K562 (cell line): Measurements from ENCODE around the gene C1orf116. TPM values are rescaled to one million over a fixed set of nuclear protein-coding genes. Genes with fewer than 3 reads are reported as not detected.

Experiments used
- ARID4B ChIP-seq: sonication (generic); formaldehyde crosslinking; IDR thresholded peaks from 2 replicates; pipeline ENCODE4 v1.8.0; 2022; ENCODE audit warnings: mild to moderate bottlenecking, missing genetic modification reagents
- CBX8 ChIP-seq: fragments of 200-600 bp; sonication (generic); IDR thresholded peaks from 2 replicates; pipeline ENCODE4 v1.6.1; 2012; ENCODE audit warnings: borderline replicate concordance, mixed run types, low read depth, mild to moderate bottlenecking, moderate library complexity, mixed read lengths, low read length, control low read depth, inconsistent platforms; ENCODE audit not compliant: poor library complexity, severe bottlenecking; ENCODE audit errors: extremely low read depth
- CC2D1A ChIP-seq: fragments of 450-650 bp; IDR thresholded peaks from 2 replicates; pipeline ENCODE4 v1.6.1; 2017; ENCODE audit warnings: mild to moderate bottlenecking
- DMBX1 ChIP-seq: fragments of 250-450 bp; sonication (Bioruptor Pico); IDR thresholded peaks from 2 replicates; pipeline ENCODE4 v1.8.0; 2022; ENCODE audit warnings: inconsistent platforms, mild to moderate bottlenecking, moderate library complexity, borderline replicate concordance
- GTF2A2 ChIP-seq: IDR thresholded peaks from 2 replicates; pipeline ENCODE4 v1.6.1; 2016; ENCODE audit warnings: mild to moderate bottlenecking, missing genetic modification characterization, missing compliant biosample characterization
- HMG20A ChIP-seq: fragments of 450-650 bp; formaldehyde crosslinking; conservative IDR thresholded peaks from 2 replicates; pipeline ENCODE4 v1.4.0; 2020; ENCODE audit warnings: mild to moderate bottlenecking, mixed read lengths
- IRF2 ChIP-seq: sonication (generic); formaldehyde crosslinking; IDR thresholded peaks from 2 replicates; pipeline ENCODE4 v1.8.1; 2022; ENCODE audit warnings: mild to moderate bottlenecking, missing genetic modification reagents
- NFATC3 ChIP-seq: fragments of 450-650 bp; IDR thresholded peaks from 2 replicates; pipeline ENCODE4 v1.6.1; 2017; ENCODE audit warnings: mild to moderate bottlenecking
- SOX6 ChIP-seq: fragments of 450-650 bp; IDR thresholded peaks from 2 replicates; pipeline ENCODE4 v1.6.1; 2014; ENCODE audit warnings: mild to moderate bottlenecking
- XRCC4 ChIP-seq: IDR thresholded peaks from one replicate; pipeline ENCODE4 v1.6.1; 2011; ENCODE audit not compliant: insufficient read depth, insufficient read length; ENCODE audit errors: extremely low read depth
- ZBTB8A ChIP-seq: fragments of 450-650 bp; IDR thresholded peaks from 2 replicates; pipeline ENCODE4 v1.6.1; 2018; ENCODE audit warnings: mild to moderate bottlenecking, moderate library complexity; ENCODE audit not compliant: partially characterized antibody
- ZNF140 ChIP-seq: fragments of 250-450 bp; sonication (Bioruptor Pico); IDR thresholded peaks from 2 replicates; pipeline ENCODE4 v1.8.0; 2021; ENCODE audit warnings: moderate library complexity, mild to moderate bottlenecking, inconsistent platforms
- ZSCAN32 ChIP-seq: fragments of 450-650 bp; formaldehyde crosslinking; IDR thresholded peaks from 2 replicates; pipeline ENCODE4 v1.4.0; 2020; ENCODE audit warnings: mild to moderate bottlenecking, moderate library complexity
- polyA plus RNA-seq, 8 experiments: library from polyadenylated mRNA; depleted of rRNA in 4 of 8; stranded (reverse) in 5 of 8; unstranded in 3 of 8; fragments of >200 nt; fragmentation: Nextera tagmentation in 2 of 8; fragmentation: Illumina TruSeq in 1 of 8; extraction: Ambion mirVana in 2 of 8; extraction: Trizol in 1 of 8; gene quantifications; 2 replicates each; pipeline versions ENCODE4 v1.2.1 to v1.2.3, GENCODE V29; 2011 to 2014; ENCODE audit warnings: inconsistent platforms in 1 of 8, missing spikeins in 1 of 8
- total RNA-seq, 7 experiments: library from RNA; depleted of rRNA in 6 of 7; stranded (reverse); fragments of >200 nt in 6 of 7; fragmentation: Illumina TruSeq in 2 of 7; extraction: Trizol in 2 of 7; gene quantifications; 2 replicates each; pipeline versions ENCODE4 v1.2.1 to v1.2.3, GENCODE V29; 2011 to 2021; ENCODE audit warnings: low replicate concordance in 1 of 7
- TF ChIP-seq, protein P1 (sequence below): fragments of 150-350 bp; IDR thresholded peaks from 2 replicates; pipeline ENCODE4 v1.6.1; 2014; ENCODE audit warnings: low read depth, mild to moderate bottlenecking, low read length, borderline replicate concordance
- TF ChIP-seq, protein P2 (sequence below): fragments of 450-650 bp; IDR thresholded peaks from 2 replicates; pipeline ENCODE4 v1.6.1; 2018; ENCODE audit not compliant: partially characterized antibody

C1orf116 gene
- total and polyA plus RNA-seq, 9 of the 15 experiments (the other 6 are each of a cell fraction or from before 2014, with no cell fraction given): 0.62 to 3.0 (median 0.95) TPM

- TF ChIP-seq, protein P1, sequence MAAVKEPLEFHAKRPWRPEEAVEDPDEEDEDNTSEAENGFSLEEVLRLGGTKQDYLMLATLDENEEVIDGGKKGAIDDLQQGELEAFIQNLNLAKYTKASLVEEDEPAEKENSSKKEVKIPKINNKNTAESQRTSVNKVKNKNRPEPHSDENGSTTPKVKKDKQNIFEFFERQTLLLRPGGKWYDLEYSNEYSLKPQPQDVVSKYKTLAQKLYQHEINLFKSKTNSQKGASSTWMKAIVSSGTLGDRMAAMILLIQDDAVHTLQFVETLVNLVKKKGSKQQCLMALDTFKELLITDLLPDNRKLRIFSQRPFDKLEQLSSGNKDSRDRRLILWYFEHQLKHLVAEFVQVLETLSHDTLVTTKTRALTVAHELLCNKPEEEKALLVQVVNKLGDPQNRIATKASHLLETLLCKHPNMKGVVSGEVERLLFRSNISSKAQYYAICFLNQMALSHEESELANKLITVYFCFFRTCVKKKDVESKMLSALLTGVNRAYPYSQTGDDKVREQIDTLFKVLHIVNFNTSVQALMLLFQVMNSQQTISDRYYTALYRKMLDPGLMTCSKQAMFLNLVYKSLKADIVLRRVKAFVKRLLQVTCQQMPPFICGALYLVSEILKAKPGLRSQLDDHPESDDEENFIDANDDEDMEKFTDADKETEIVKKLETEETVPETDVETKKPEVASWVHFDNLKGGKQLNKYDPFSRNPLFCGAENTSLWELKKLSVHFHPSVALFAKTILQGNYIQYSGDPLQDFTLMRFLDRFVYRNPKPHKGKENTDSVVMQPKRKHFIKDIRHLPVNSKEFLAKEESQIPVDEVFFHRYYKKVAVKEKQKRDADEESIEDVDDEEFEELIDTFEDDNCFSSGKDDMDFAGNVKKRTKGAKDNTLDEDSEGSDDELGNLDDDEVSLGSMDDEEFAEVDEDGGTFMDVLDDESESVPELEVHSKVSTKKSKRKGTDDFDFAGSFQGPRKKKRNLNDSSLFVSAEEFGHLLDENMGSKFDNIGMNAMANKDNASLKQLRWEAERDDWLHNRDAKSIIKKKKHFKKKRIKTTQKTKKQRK: no peak
- TF ChIP-seq, protein P2, sequence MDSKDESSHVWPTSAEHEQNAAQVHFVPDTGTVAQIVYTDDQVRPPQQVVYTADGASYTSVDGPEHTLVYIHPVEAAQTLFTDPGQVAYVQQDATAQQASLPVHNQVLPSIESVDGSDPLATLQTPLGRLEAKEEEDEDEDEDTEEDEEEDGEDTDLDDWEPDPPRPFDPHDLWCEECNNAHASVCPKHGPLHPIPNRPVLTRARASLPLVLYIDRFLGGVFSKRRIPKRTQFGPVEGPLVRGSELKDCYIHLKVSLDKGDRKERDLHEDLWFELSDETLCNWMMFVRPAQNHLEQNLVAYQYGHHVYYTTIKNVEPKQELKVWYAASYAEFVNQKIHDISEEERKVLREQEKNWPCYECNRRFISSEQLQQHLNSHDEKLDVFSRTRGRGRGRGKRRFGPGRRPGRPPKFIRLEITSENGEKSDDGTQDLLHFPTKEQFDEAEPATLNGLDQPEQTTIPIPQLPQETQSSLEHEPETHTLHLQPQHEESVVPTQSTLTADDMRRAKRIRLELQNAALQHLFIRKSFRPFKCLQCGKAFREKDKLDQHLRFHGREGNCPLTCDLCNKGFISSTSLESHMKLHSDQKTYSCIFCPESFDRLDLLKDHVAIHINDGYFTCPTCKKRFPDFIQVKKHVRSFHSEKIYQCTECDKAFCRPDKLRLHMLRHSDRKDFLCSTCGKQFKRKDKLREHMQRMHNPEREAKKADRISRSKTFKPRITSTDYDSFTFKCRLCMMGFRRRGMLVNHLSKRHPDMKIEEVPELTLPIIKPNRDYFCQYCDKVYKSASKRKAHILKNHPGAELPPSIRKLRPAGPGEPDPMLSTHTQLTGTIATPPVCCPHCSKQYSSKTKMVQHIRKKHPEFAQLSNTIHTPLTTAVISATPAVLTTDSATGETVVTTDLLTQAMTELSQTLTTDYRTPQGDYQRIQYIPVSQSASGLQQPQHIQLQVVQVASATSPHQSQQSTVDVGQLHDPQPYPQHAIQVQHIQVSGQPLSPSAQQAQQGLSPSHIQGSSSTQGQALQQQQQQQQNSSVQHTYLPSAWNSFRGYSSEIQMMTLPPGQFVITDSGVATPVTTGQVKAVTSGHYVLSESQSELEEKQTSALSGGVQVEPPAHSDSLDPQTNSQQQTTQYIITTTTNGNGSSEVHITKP: no peak
- no peak for TF ChIP-seq SOX6
- TF ChIP-seq ZSCAN32 (CRISPR knock-in tag): no peak
- no peak for TF ChIP-seq XRCC4
- no peak for TF ChIP-seq ZNF140 (CRISPR knock-in tag)
- TF ChIP-seq GTF2A2 (tag): no peak
- TF ChIP-seq CBX8: no peak
- no peak for TF ChIP-seq ARID4B (CRISPR knock-in tag)
- TF ChIP-seq IRF2: no peak
- TF ChIP-seq ZBTB8A: no peak
- TF ChIP-seq NFATC3: 0 out of 2 replicates have a peak, but pooled peaks have one; percentile 62
- TF ChIP-seq DMBX1 (CRISPR knock-in tag): no peak
- TF ChIP-seq HMG20A (CRISPR knock-in tag): no peak
- peak; percentile 70; the same call in 1 of the 2 replicates for TF ChIP-seq CC2D1A
Measured at GRCh38 chr1:207004931-207005830, 27.4 kb downstream of the C1orf116 start (continued).
